Panc1 (cell line): ENCODE measurements around the gene NEK7. TPM values are rescaled to one million over a fixed set of nuclear protein-coding genes. Genes with fewer than 3 reads are reported as not detected.
"Not testable (repeated sequence)": the region's sequence is repeated elsewhere in the genome, so short reads cannot be mapped to it uniquely, and the experiment has no call there.

Source experiments
- ATAC-seq: fragments of 200-7000 bp; cut with Tn5 transposase; 2 replicates; pipeline ENCODE4 v1.9.1; 2020; ENCODE audit warnings: mild to moderate bottlenecking, moderate library complexity
- BruUV-seq: library from RNA; stranded (reverse); fragments of 400-500 nt; replicated peaks from 2 replicates; lab custom pipeline; 2021; lab: Mats Ljungman, UMichigan
- CTCF ChIA-PET: fragments of 300-600 bp; sonication (Branson Sonifier 250); formaldehyde crosslinking; loops from one replicate; lab custom pipeline; 2022; ENCODE audit warnings: antibody characterized with exemption; lab: Charles Lee
- POLR2A ChIA-PET: fragments of 300-600 bp; sonication (Branson Sonifier 250); formaldehyde crosslinking; loops from one replicate; lab custom pipeline; 2022; ENCODE audit warnings: antibody characterized with exemption; lab: Charles Lee
- DNase-seq: peaks from one replicate; pipeline ENCODE4 v3.0.0-alpha.2; 2010; ENCODE audit warnings: low read depth, low spot score
- H3K27ac ChIP-seq: 2 replicates; pipeline ENCODE4 v1.5.1; 2011; ENCODE audit warnings: mild to moderate bottlenecking, low read length, inconsistent platforms
- H3K27me3 ChIP-seq: fragments of 200-500 bp; sonication (Bioruptor generic); 2 replicates; pipeline ENCODE4 v1.6.0; 2014; ENCODE audit warnings: low read length, inconsistent platforms; ENCODE audit not compliant: control insufficient read depth, insufficient read depth
- H3K36me3 ChIP-seq: fragments of 200-500 bp; sonication (Bioruptor generic); 2 replicates; pipeline ENCODE4 v1.5.1; 2014; ENCODE audit warnings: inconsistent platforms, mild to moderate bottlenecking, low read length, moderate library complexity; ENCODE audit not compliant: control insufficient read depth, insufficient read depth
- H3K4me1 ChIP-seq: 2 replicates; pipeline ENCODE4 v1.5.1; 2011; ENCODE audit warnings: inconsistent platforms, mild to moderate bottlenecking, low read length, moderate library complexity; ENCODE audit not compliant: control insufficient read depth, insufficient read depth
- H3K4me3 ChIP-seq, 2 experiments: 2 replicates each; pipeline ENCODE4 v1.5.1; 2011 to 2012; ENCODE audit warnings: low read depth in 2 of 2, low read length in 2 of 2, mild to moderate bottlenecking in 2 of 2, inconsistent platforms in 1 of 2, moderate library complexity in 1 of 2
- H3K9me3 ChIP-seq: fragments of 200-500 bp; sonication (Bioruptor generic); 2 replicates; pipeline ENCODE4 v1.5.1; 2014; ENCODE audit warnings: low read depth, mild to moderate bottlenecking, inconsistent platforms, low read length, moderate library complexity; ENCODE audit not compliant: control insufficient read depth, insufficient read depth
- CTCF ChIP-seq: fragments of 450-650 bp; IDR thresholded peaks from 2 replicates; pipeline ENCODE4 v1.5.1; 2017; ENCODE audit warnings: mild to moderate bottlenecking
- POLR2AphosphoS5 ChIP-seq: IDR thresholded peaks from 2 replicates; pipeline ENCODE4 v1.6.1; 2012; ENCODE audit warnings: mild to moderate bottlenecking, low read depth, low read length, moderate library complexity
- REST ChIP-seq, 2 experiments: IDR thresholded peaks; 2 replicates each; pipeline ENCODE4 v1.6.1; 2011 to 2012; ENCODE audit warnings: low read depth in 2 of 2, control low read depth in 1 of 2, low read length in 1 of 2, mild to moderate bottlenecking in 1 of 2, moderate library complexity in 1 of 2; ENCODE audit not compliant: insufficient read depth in 1 of 2
- SIN3A ChIP-seq: IDR thresholded peaks from 2 replicates; pipeline ENCODE4 v1.6.1; 2012; ENCODE audit warnings: low read depth, mild to moderate bottlenecking, low read length, moderate library complexity, borderline replicate concordance; ENCODE audit not compliant: insufficient read depth
- TCF7L2 ChIP-seq: IDR thresholded peaks from 2 replicates; pipeline ENCODE4 v1.6.1; 2011; ENCODE audit warnings: mild to moderate bottlenecking, low read depth, low read length, inconsistent platforms
- in situ Hi-C: cut with HindIII; loops from 2 replicates; pipeline ENCODE4 v1.10.0; 2016; ENCODE audit warnings: low sequenced_read_pairs, low pct_unique_long_range_greater_than_20kb
- intact Hi-C: fragments of 100-400 bp; cut with micrococcal nuclease; formaldehyde crosslinking; loops from one replicate; pipeline ENCODE4 v1.10.0; 2022; ENCODE audit not compliant: unreplicated experiment
- total RNA-seq: library from RNA; stranded (reverse); gene quantifications from one replicate; pipeline ENCODE4 v1.2.1, GENCODE V29; 2021; ENCODE audit not compliant: unreplicated experiment

Gene NEK7
- total RNA-seq, 1 experiment from 2014 or later = 53.0 TPM

- POLR2A ChIA-PET = no interaction called here
Observed at GRCh38 chr1:198187973-198188588, 31.3 kb downstream of the NEK7 start.

GRCh38 chr1:198191117-198191516, 34.3 kb downstream of the NEK7 start:
- intact Hi-C loops (no loop called here), in situ Hi-C loops (no loop called here)
- DNase-seq (no peak), ATAC-seq (no peak)
- Histone ChIP-seq H3K4me1 (peaks cover 7% of the 10 kb centered on the region), H3K27ac (no peak overlapping the region), H3K36me3 (no peaks in the 10 kb centered on the region), H3K9me3 (no peaks in the 10 kb centered on the region), H3K27me3 (no peaks in the 10 kb centered on the region), H3K4me3 (no peak overlapping the region)
- no TSS peak for BruUV-seq
- ChIA-PET POLR2A (no interaction called here), CTCF (no interaction called here)
- TF ChIP-seq SIN3A = no peak
- TF ChIP-seq CTCF = no peak
- no peak for TF ChIP-seq POLR2AphosphoS5
- no peak for TF ChIP-seq REST (IDR thresholded peaks at IDR 0.05; ENCODE audit: insufficient read depth in 1 of 2, low read depth in 2 of 2, low read length in 1 of 2)
- TF ChIP-seq TCF7L2 = no peak

More at GRCh38 chr1:198187973-198188588, 31.3 kb downstream of the NEK7 start:
- CTCF ChIA-PET = no interaction called here
- no peaks in the 10 kb centered on the region for H3K9me3 ChIP-seq
- ATAC-seq (no peak), DNase-seq (no peak)
- intact Hi-C loops (no loop called here), in situ Hi-C loops (no loop called here)
- H3K27ac ChIP-seq = no peak overlapping the region
- no peak overlapping the region for H3K4me3 ChIP-seq
- TF ChIP-seq REST (IDR thresholded peaks at IDR 0.05; ENCODE audit: insufficient read depth in 1 of 2, low read depth in 2 of 2, low read length in 1 of 2) (no peak), SIN3A (no peak), TCF7L2 (no peak), CTCF (no peak), POLR2AphosphoS5 (no peak)
- H3K36me3 ChIP-seq = no peaks in the 10 kb centered on the region; the same call in 1 of the 2 replicates
- peaks cover 7% of the 10 kb centered on the region for H3K4me1 ChIP-seq
- H3K27me3 ChIP-seq = no peaks in the 10 kb centered on the region
- no TSS peak for BruUV-seq

GRCh38 chr1:198193871-198194270, 37.1 kb downstream of the NEK7 start:
- CTCF ChIA-PET, H3K27me3 ChIP-seq, DNase-seq, H3K36me3 ChIP-seq, intact Hi-C loops, H3K27ac ChIP-seq, H3K9me3 ChIP-seq, BruUV-seq, H3K4me3 ChIP-seq, ATAC-seq, H3K4me1 ChIP-seq, in situ Hi-C loops: not testable (repeated sequence)
- POLR2A ChIA-PET = interaction anchor here (0.6 kb wide), 1 partner anchor 29 kb away, joined by 4 read pairs; no protein-coding TSS in a partner anchor
